HG03060 (cell line): ENCODE data around the gene SORCS2.
"Not testable (repeated sequence)": the region's sequence is repeated elsewhere in the genome, so short reads cannot be mapped to it uniquely, and the experiment has no call there.

Experiments
- ATAC-seq: cut with Tn5 transposase; IDR thresholded peaks from one replicate; pipeline ENCODE4 v1.9.1; 2021; ENCODE audit warnings: low read depth, moderate number of reproducible peaks; ENCODE audit not compliant: unreplicated experiment

SORCS2 gene

GRCh38 chr4:7553280-7553679 is 360.9 kb downstream of the SORCS2 start:
- no peak for ATAC-seq

- ATAC-seq, result no peak
Observed at GRCh38 chr4:7554905-7555304, 362.6 kb downstream of the SORCS2 start.

- ATAC-seq, result no peak
Observed at GRCh38 chr4:7556558-7556957, 364.2 kb downstream of the SORCS2 start.

- no peak for ATAC-seq
Observed at GRCh38 chr4:7557456-7557855, 365.1 kb downstream of the SORCS2 start.

GRCh38 chr4:7558436-7558835 is 366.1 kb downstream of the SORCS2 start:
- no peak for ATAC-seq

GRCh38 chr4:7559316-7559715 is 367.0 kb downstream of the SORCS2 start:
- no peak for ATAC-seq

GRCh38 chr4:7559741-7560395 is 367.5 kb downstream of the SORCS2 start:
- ATAC-seq, result no peak

- ATAC-seq, result no peak
Observed at GRCh38 chr4:7561557-7561956, 369.2 kb downstream of the SORCS2 start.

GRCh38 chr4:7564242-7564641 is 371.9 kb downstream of the SORCS2 start:
- no peak for ATAC-seq

GRCh38 chr4:7565483-7565882 is 373.1 kb downstream of the SORCS2 start:
- no peak for ATAC-seq

GRCh38 chr4:7569810-7570783 is 377.8 kb downstream of the SORCS2 start:
- no peak for ATAC-seq

GRCh38 chr4:7571001-7571400 is 378.7 kb downstream of the SORCS2 start:
- ATAC-seq, result no peak

GRCh38 chr4:7571701-7572100 is 379.4 kb downstream of the SORCS2 start:
- no peak for ATAC-seq

GRCh38 chr4:7572894-7573293 is 380.6 kb downstream of the SORCS2 start:
- no peak for ATAC-seq

- ATAC-seq, result no peak
Observed at GRCh38 chr4:7573576-7574091, 381.3 kb downstream of the SORCS2 start.

GRCh38 chr4:7574287-7575014 is 382.1 kb downstream of the SORCS2 start:
- ATAC-seq, result no peak

- no peak for ATAC-seq
Observed at GRCh38 chr4:7575426-7575825, 383.1 kb downstream of the SORCS2 start.

- not testable (repeated sequence) for ATAC-seq
Observed at GRCh38 chr4:7577361-7578039, 385.2 kb downstream of the SORCS2 start.

GRCh38 chr4:7581477-7581876 is 389.1 kb downstream of the SORCS2 start:
- no peak for ATAC-seq
